SKM-1 (cell line): ENCODE results near the gene INSIG1.

Source experiments
- DNase-seq: peaks from one replicate; lab custom pipeline; 2025; ENCODE audit not compliant: unreplicated experiment; lab: John Stamatoyannopoulos, UW

Gene INSIG1

GRCh38 chr7:155297517-155298287 lies at the start of gene INSIG1:
Gene INSIG1 (plus strand): TSS chr7:155297878. CDS start chr7:155298286, 408 bp downstream.
- peak; percentile 32 for DNase-seq

GRCh38 chr7:155248366-155248756 lies 49.3 kb upstream of the INSIG1 start:
- DNase-seq: no peak

- DNase-seq: no peak
Observed at GRCh38 chr7:155251831-155252230, 45.8 kb upstream of the INSIG1 start.

- DNase-seq: no peak
Observed at GRCh38 chr7:155252444-155252887, 45.2 kb upstream of the INSIG1 start.

- DNase-seq: no peak
Observed at GRCh38 chr7:155252892-155253501, 44.7 kb upstream of the INSIG1 start.

GRCh38 chr7:155254018-155254417 lies 43.7 kb upstream of the INSIG1 start:
- no peak for DNase-seq

- no peak for DNase-seq
Observed at GRCh38 chr7:155255071-155255470, 42.6 kb upstream of the INSIG1 start.

GRCh38 chr7:155255621-155256020 lies 42.1 kb upstream of the INSIG1 start:
- no peak for DNase-seq

GRCh38 chr7:155256081-155256760 lies 41.5 kb upstream of the INSIG1 start:
- DNase-seq: no peak

GRCh38 chr7:155256761-155257481 lies 40.8 kb upstream of the INSIG1 start:
- DNase-seq: no peak

- no peak for DNase-seq
Observed at GRCh38 chr7:155257482-155258225, 40.0 kb upstream of the INSIG1 start.

- DNase-seq: no peak
Observed at GRCh38 chr7:155258226-155258560, 39.5 kb upstream of the INSIG1 start.

- DNase-seq: no peak
Observed at GRCh38 chr7:155259866-155260497, 37.7 kb upstream of the INSIG1 start.

GRCh38 chr7:155260498-155260872 lies 37.2 kb upstream of the INSIG1 start:
- no peak for DNase-seq

GRCh38 chr7:155261031-155261985 lies 36.4 kb upstream of the INSIG1 start:
- no peak for DNase-seq

GRCh38 chr7:155262031-155262430 lies 35.6 kb upstream of the INSIG1 start:
- no peak for DNase-seq

GRCh38 chr7:155263051-155263450 lies 34.6 kb upstream of the INSIG1 start:
- no peak for DNase-seq

GRCh38 chr7:155263581-155264143 lies 34.0 kb upstream of the INSIG1 start:
- DNase-seq: no peak

GRCh38 chr7:155265144-155265543 lies 32.5 kb upstream of the INSIG1 start:
- DNase-seq: no peak
